Ammon's horn (tissue), 1 donor: ENCODE results near the gene ADRB2.
A peak's percentile ranks its signal among the peaks of the same experiment; 100 is the strongest.

ENCODE experiments used
- DNase-seq: peaks from one replicate; pipeline ENCODE4 v3.0.0-alpha.2; 2016; ENCODE audit warnings: low spot score

The ADRB2 gene

DNA sequence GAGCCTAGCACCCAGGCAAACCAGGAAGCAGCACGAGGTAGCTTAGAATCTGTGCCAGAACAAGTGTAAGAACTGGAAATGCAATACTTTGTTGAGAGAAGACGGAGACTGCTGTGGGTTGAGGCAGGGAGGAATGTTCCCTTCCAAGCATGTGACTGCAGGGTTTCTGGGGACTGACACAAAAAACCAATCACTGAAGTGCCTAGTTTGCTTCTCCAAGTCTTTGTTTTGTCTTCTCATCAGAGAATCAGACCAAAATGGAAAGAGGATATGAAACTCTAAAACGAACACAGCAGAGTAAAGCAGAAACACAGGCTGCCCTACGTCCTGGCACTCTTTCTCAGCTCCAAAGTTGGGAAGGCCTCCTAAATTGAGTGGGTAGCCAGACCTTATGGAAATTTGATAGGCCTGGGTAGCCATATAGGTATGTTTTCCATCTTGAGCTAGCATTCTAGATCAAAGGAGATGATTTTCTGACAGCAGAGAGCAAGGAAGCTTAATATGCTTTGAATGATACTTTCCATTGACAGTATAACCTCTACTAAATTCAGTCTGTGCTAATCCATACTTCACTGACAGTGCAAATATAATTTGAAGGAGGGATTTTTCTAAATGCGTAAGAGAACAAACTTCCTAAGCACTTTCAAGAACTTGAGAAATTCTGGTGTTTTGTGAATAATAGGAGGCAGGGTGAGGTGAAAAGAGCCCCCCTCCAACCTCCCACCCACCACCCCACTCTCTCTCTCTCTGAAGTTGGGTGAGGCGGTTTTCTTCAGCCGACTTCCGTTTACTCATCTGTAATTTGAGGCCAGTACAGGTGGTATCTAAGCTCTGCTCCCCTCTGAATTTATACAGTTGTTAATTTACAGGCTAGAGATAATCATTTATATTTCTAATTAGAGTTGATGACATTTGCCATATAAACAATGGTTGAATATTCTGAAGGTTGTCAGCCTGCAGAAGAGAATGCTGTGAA lies 5.5 kb downstream of the ADRB2 start:
- DNase-seq, result peak; percentile 80

GRCh38 chr5:148833122-148833521 lies 6.7 kb downstream of the ADRB2 start:
- DNase-seq, result no peak

DNA sequence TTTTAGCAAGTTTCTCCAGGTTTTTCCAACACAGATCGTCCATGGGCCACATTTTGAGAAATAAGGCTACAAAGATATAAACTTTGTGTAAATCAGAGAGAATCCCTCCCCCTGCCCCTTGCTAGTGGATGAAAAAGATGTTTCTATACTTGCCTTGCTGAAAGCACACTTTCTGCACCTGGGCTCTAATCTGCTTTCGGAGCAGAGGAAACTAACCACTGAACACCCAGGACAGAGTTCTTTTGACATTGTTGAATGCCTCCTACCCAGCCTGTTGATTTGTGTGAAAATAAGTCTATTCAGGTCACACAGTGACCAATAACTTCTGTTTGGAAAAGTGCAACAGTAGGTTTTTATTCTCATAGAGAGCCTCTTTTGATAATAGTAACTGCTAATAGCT lies 7.5 kb downstream of the ADRB2 start:
- no peak for DNase-seq

GRCh38 chr5:148834689-148835088 lies 8.3 kb downstream of the ADRB2 start:
- no peak for DNase-seq

DNA sequence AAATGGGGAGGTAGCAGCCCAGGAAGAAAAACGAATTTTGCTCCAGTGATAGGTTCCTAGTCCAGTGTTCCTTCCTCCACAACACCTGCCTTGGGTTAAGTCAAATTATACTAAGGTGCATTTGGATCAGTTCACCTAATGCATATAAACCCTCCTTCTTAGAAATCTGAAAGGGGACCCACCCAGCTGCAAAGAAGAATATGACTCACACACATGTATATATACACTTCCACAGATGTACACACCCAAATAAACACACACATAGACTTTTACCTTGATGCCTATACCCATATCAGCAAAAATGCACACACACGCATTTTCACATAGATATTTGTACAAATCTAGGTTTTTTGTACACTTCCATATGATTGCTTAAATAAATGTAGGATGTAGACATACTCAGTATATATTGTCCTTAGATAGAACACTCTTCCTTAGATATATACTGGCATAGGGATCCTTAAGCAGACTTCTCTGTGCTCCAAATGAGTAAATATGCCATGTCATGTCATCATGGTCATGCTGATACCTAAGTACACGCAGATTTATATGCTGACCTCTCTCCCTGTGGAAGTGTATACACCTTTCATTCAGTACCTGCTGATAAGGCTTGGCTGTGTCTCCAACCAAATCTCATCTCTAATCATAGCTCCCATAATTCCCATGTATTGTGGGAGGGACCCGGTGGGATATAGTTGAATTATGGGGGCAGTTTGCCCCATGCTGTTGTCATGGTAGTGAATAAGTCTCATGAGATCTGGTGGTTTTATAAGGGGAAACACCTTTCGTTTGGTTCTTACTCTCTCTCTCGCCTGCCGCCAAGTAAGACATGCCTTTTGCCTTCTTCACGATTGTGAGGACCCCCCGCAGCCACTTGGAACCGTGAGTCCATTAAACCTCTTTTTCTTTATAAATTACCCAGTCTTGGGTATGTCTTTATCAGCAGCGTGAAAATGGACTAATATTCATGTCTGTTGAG lies 10.2 kb downstream of the ADRB2 start:
- no peak for DNase-seq

DNA sequence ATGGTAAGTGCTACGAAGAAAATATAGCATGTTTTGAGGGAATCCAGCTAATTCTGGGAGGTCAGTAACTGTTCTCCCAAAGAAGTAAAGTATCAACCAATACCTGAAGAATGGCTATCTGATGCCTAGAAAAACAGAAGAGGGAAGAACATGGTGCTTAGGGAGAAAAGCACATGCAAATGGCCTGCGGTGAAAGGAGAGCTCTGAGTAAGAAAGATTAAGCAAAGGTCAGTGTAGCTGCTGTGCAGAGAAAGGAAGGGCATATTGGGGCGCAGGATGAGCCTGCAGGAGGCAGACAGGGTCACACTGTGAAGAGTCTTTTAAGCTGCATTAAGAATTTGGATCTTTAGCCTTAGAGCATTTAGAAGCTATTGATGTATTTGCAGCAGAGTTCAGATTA lies 11.0 kb downstream of the ADRB2 start:
- DNase-seq, result no peak

GRCh38 chr5:148838357-148838756 lies 11.9 kb downstream of the ADRB2 start:
- no peak for DNase-seq

- DNase-seq, result no peak
Measured at GRCh38 chr5:148839960-148840359, 13.5 kb downstream of the ADRB2 start.

GRCh38 chr5:148840531-148840930 lies 14.1 kb downstream of the ADRB2 start:
- no peak for DNase-seq

DNA sequence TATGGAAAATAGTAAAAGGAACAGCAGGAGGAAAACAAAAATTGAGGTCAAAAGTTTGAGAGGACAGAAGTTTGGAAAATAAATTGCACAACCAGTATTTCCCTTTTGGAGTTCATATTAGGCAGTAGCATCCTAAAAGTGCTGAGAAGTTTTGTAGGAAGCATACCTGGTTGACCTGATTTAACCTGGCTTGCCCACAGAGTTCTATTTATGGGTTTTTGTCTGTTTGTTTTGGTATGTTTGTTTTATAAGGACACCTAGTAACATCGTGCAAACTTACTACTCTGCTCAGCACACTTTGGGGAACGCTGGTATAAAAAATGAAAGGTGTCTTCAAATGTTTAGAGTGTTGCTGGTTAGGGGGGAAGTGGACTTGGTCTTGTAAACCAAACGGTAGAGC lies 15.1 kb downstream of the ADRB2 start:
- no peak for DNase-seq

GRCh38 chr5:148842161-148842560 lies 15.8 kb downstream of the ADRB2 start:
- no peak for DNase-seq

DNA sequence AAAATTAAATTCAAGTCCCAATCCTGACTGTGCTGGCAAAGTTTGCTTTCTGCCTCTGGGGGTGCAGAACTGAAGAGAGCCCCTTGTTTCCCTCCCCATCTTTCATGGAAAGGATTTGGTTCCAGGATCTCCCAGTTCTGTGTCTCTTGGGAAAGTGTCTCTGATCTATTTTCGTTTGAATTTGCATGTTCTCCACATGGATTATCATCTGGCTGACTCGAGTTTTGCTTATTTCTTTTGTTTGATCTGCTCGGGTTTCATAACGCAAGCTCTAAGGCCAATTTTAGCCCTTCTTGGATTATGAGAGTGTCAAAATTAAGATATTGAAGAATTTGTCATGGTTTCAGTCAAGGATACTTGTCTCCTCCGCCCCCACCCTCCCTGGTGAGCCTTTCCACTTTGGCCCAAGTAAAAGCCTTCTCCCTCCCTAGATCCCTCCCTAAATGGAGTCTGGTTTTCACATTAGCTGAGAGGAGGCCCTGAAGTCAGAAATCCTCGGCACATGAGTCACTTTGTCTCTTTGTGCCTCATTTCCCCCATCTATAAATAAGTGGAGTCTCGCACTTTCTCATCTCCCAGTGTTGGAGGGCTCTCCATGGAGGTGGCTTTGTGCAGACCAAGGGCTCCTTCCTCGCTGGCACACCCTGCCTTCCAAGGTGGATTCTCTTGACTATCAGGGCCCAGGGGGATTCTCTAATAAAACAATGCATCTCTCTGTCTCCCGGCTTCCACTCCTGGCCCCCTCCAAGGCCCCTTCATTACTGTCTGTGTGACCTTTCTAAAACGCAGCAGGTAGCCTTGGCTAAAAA lies 17.3 kb downstream of the ADRB2 start:
- no peak for DNase-seq

GRCh38 chr5:148844433-148845280 lies 18.2 kb downstream of the ADRB2 start:
- DNase-seq, result no peak

- no peak for DNase-seq
Measured at GRCh38 chr5:148846930-148847329, 20.5 kb downstream of the ADRB2 start.

- DNase-seq, result no peak
Measured at GRCh38 chr5:148847456-148847855, 21.0 kb downstream of the ADRB2 start.

- no peak for DNase-seq
Measured at GRCh38 chr5:148848393-148849031, 22.1 kb downstream of the ADRB2 start.

GRCh38 chr5:148849461-148849860 lies 23.1 kb downstream of the ADRB2 start:
- DNase-seq, result no peak

DNA sequence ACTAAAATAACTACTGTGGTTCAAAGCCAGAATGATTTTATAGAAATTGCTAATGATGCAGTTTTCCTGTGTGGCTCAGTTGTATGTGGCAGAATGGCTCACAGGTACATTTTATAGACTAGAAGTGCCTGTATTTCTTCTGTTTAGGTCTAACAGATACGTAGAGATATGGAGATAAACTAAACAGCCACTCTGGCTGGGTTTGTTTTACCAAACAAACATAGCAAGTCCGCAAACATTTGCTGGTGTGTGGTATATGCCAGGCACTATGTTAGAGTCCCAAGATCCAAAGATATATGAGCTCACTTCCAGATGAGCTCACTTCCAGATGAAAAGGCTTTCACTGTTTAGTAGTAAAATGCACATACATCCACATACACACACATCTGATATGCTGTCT lies 24.4 kb downstream of the ADRB2 start:
- no peak for DNase-seq

DNA sequence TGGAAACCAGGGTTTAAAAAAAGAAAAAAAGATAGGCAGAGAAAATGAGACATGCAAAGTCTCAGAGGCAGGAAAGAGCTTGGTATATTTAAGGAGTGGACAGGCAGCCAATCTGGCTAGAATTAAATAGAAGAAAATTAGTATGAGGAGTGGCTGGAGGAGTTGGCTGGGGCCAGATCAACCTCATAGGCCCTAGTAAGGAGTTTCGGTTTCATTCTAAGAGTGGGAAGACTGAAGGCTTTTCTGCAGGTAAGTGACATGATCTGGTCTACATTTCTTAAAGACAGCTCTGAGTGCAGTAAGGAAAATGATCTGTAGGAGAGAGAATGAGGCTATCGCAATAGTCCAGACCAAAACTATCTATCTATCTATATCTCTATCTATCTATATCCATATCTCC lies 27.5 kb downstream of the ADRB2 start:
- DNase-seq, result no peak

DNA sequence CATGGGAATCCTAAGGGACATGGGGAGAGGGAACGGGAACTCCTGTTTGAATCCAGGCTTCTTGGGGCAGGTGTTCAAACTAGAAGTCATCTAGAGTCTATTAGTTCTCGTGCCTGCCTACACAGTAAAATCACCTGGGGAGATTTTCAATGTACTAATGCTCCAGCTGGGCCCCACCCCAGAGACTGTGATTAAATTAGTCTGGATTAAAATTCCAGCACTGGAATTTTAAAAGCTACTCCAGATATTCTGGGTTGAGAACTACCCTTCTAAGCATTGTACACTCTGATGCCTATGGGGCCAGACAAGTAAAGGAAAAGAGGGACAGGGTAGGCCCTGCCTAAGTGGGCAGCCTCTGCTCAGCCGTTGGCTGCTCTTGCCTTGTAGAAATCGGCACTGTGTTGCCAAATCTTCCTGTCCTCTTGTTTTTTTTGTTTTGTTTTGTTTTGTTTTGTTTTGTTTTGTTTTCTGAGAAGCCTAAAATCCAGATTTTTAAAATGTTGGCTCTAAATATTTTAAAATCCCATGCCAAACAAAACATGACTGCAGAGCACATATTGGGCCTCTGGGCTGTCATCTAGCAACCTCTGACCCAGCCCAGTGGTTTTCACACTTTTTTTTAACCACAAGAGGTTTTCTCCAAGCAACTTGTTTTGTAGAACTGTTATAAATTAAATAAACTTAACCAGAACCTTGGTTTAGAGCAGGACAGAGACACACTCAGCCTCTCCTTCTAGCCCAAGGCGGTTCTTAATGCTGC lies 29.0 kb downstream of the ADRB2 start:
- no peak for DNase-seq
